Measurements from ENCODE around the gene KCNK7. TPM values are rescaled to one million over a fixed set of nuclear protein-coding genes. Genes with fewer than 3 reads are reported as not detected.
A peak's percentile ranks its signal among the peaks of the same experiment; 100 is the strongest.

KCNK7 gene
- total RNA-seq, 1 donor = not detected

DNA sequence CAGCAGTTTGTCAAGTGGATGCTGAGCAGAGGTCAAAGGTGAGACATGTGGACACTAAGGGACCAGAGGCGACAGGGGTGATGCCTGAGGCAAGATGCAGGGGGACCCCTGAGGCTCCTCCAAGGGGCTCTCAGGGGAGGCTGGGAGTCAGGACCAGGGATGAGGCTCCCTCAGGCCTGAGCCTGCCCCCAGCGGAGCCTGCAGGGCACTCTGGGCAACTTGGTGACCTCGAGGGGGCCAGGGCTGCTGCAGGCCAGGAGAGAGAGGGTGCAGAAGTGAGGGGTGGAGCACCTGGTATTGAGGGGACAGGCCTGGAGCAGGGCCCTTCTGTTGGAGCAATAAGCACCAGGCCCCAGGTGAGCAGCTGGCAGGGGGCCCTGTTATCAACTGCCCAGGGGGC is 13.7 kb downstream of the KCNK7 start:
- Histone ChIP-seq H3K9me3 (ENCODE audit: low read depth, low read length) (no peaks in the 10 kb centered on the region), H3K79me2 (ENCODE audit: insufficient read depth, low read length) (peaks cover 22% of the 10 kb centered on the region), H3K27me3 (ENCODE audit: insufficient read depth, low read length) (no peaks in the 10 kb centered on the region), H3K36me3 (ENCODE audit: insufficient read depth, low read length) (peaks cover 45% of the 10 kb centered on the region), H3K27ac (ENCODE audit: low read depth, low read length) (no peak overlapping the region), H3K4me1 (ENCODE audit: insufficient read depth, low read length) (peaks cover 19% of the 10 kb centered on the region), H3K4me3 (ENCODE audit: insufficient read depth, low read length) (no peak overlapping the region), H2AFZ (ENCODE audit: low read length) (no peak overlapping the region), H3K4me2 (ENCODE audit: insufficient read depth, low read length) (no peak overlapping the region), H4K20me1 (ENCODE audit: insufficient read depth, low read length) (peaks cover 17% of the 10 kb centered on the region)
- DNase-seq (ENCODE audit: insufficient read length, low spot score, missing footprints) = no peak
- TF ChIP-seq, protein P1, sequence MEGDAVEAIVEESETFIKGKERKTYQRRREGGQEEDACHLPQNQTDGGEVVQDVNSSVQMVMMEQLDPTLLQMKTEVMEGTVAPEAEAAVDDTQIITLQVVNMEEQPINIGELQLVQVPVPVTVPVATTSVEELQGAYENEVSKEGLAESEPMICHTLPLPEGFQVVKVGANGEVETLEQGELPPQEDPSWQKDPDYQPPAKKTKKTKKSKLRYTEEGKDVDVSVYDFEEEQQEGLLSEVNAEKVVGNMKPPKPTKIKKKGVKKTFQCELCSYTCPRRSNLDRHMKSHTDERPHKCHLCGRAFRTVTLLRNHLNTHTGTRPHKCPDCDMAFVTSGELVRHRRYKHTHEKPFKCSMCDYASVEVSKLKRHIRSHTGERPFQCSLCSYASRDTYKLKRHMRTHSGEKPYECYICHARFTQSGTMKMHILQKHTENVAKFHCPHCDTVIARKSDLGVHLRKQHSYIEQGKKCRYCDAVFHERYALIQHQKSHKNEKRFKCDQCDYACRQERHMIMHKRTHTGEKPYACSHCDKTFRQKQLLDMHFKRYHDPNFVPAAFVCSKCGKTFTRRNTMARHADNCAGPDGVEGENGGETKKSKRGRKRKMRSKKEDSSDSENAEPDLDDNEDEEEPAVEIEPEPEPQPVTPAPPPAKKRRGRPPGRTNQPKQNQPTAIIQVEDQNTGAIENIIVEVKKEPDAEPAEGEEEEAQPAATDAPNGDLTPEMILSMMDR (IDR thresholded peaks at IDR 0.05; ENCODE audit: extremely low read depth, low read depth, low read length) = no peak

DNA sequence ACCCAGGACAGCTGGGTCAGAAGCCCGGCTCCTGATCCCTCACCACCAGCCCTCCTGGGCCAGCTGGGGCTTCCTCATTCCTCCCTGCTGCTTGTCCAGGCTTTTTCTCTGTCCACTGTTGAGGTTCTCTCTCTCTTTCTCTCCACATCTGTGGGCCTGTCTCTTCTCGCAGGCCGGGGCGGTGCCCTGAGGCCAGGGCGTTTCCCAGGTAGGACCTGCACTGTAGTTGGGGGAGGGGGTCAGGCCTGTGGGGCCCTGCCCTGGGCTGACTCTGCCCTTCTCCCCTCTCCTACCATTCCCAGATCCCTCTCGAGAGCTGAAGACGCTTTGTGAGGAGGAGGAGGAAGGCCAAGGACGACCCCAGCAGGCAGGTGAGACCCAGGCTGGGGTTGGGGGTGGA is 14.8 kb downstream of the KCNK7 start:
- Histone ChIP-seq H2AFZ (ENCODE audit: low read length) (no peak overlapping the region), H3K79me2 (ENCODE audit: insufficient read depth, low read length) (peaks cover 32% of the 10 kb centered on the region), H3K27me3 (ENCODE audit: insufficient read depth, low read length) (no peaks in the 10 kb centered on the region), H3K4me2 (ENCODE audit: insufficient read depth, low read length) (no peak overlapping the region), H3K4me1 (ENCODE audit: insufficient read depth, low read length) (peaks cover 20% of the 10 kb centered on the region), H4K20me1 (ENCODE audit: insufficient read depth, low read length) (peaks cover 17% of the 10 kb centered on the region), H3K4me3 (ENCODE audit: insufficient read depth, low read length) (no peak overlapping the region), H3K9me3 (ENCODE audit: low read depth, low read length) (no peaks in the 10 kb centered on the region), H3K27ac (ENCODE audit: low read depth, low read length) (no peak overlapping the region), H3K36me3 (ENCODE audit: insufficient read depth, low read length) (peaks cover 38% of the 10 kb centered on the region)
- TF ChIP-seq, protein P1 (IDR thresholded peaks at IDR 0.05; ENCODE audit: extremely low read depth, low read depth, low read length) = no peak
- DNase-seq (ENCODE audit: insufficient read length, low spot score, missing footprints) = no peak

DNA sequence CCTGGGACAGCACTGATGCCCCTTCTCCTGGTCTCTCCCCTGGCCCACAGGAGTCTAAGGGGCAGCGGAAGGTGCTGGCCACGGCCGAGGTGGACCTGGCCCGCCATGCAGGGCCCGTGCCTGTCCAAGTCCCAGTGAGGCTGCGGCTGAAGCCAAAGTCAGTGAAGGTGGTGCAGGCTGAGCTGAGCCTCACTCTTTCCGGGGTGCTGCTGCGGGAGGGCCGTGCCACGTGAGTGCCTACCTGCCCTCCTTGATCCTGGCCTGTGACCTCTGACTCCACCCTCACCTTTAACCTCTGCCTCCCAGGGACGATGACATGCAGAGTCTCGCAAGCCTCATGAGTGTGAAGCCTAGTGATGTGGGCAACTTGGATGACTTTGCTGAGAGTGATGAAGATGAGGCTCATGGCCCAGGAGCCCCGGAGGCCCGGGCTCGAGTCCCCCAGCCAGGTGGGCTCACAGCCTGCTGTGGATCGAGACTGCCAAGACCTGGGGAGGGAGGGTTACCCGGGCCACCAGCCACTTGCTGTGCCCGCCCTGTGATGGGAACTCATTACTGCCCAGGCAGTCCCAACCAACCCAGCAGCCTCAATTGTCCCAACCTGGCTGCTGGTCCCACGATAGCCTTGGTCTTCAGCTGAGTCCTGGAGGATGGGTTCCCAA is 15.4 kb downstream of the KCNK7 start:
- Histone ChIP-seq H3K79me2 (ENCODE audit: insufficient read depth, low read length) (peaks cover 36% of the 10 kb centered on the region), H4K20me1 (ENCODE audit: insufficient read depth, low read length) (peaks cover 17% of the 10 kb centered on the region), H2AFZ (ENCODE audit: low read length) (no peak overlapping the region), H3K36me3 (ENCODE audit: insufficient read depth, low read length) (peaks cover 33% of the 10 kb centered on the region), H3K4me1 (ENCODE audit: insufficient read depth, low read length) (peaks cover 25% of the 10 kb centered on the region), H3K27me3 (ENCODE audit: insufficient read depth, low read length) (no peaks in the 10 kb centered on the region), H3K9me3 (ENCODE audit: low read depth, low read length) (no peaks in the 10 kb centered on the region), H3K4me3 (ENCODE audit: insufficient read depth, low read length) (no peak overlapping the region), H3K4me2 (ENCODE audit: insufficient read depth, low read length) (no peak overlapping the region), H3K27ac (ENCODE audit: low read depth, low read length) (no peak overlapping the region)
- peak; percentile 89 for DNase-seq (ENCODE audit: insufficient read length, low spot score, missing footprints)
- TF ChIP-seq, protein P1 (IDR thresholded peaks at IDR 0.05; ENCODE audit: extremely low read depth, low read depth, low read length) = no peak

DNA sequence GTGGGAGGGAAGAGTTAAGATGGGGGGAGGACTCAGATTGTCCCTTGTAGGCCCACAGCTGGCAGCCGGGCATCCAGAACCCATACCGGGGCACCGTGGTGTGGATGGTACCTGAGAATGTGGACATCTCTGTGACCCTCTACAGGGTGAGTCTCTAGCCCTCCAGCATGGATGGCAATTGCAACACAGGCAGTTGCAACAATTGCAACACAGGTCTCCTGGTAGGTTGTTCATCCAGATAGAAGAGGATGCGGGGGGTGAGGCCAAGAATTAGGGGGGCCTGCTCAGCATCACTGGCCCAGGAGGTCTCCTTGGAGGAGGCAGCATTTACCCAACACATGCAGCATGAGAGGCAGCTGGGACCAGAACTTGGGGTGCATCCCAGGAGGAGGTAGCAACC is 16.3 kb downstream of the KCNK7 start:
- Histone ChIP-seq H3K4me2 (ENCODE audit: insufficient read depth, low read length) (no peak overlapping the region), H3K27ac (ENCODE audit: low read depth, low read length) (no peak overlapping the region), H3K4me3 (ENCODE audit: insufficient read depth, low read length) (no peak overlapping the region), H3K79me2 (ENCODE audit: insufficient read depth, low read length) (peaks cover 36% of the 10 kb centered on the region), H3K27me3 (ENCODE audit: insufficient read depth, low read length) (no peaks in the 10 kb centered on the region), H4K20me1 (ENCODE audit: insufficient read depth, low read length) (peaks cover 17% of the 10 kb centered on the region), H2AFZ (ENCODE audit: low read length) (no peak overlapping the region), H3K9me3 (ENCODE audit: low read depth, low read length) (no peaks in the 10 kb centered on the region), H3K36me3 (ENCODE audit: insufficient read depth, low read length) (peaks cover 33% of the 10 kb centered on the region), H3K4me1 (ENCODE audit: insufficient read depth, low read length) (peaks cover 29% of the 10 kb centered on the region)
- DNase-seq (ENCODE audit: insufficient read length, low spot score, missing footprints) = no peak
- TF ChIP-seq, protein P1 (IDR thresholded peaks at IDR 0.05; ENCODE audit: extremely low read depth, low read depth, low read length) = no peak
